OCI-LY7 (cell line): ENCODE measurements around the gene SDR39U1. TPM values are rescaled to one million over a fixed set of nuclear protein-coding genes. Genes with fewer than 3 reads are reported as not detected.

Experiments used
- BruUV-seq: library from RNA; stranded (reverse); fragments of 400-500 nt; replicated peaks from 2 replicates; lab custom pipeline; 2021; lab: Mats Ljungman, UMichigan
- CTCF ChIA-PET: fragments of 300-600 bp; sonication (Branson Sonifier 250); formaldehyde crosslinking; loops from one replicate; lab custom pipeline; 2022; ENCODE audit warnings: antibody characterized with exemption; ENCODE audit not compliant: unreplicated experiment; lab: Charles Lee
- POLR2A ChIA-PET: fragments of 300-600 bp; sonication (Branson Sonifier 250); formaldehyde crosslinking; loops from one replicate; lab custom pipeline; 2022; ENCODE audit warnings: antibody characterized with exemption; lab: Charles Lee
- DNase-seq: peaks from one replicate; pipeline ENCODE4 v3.0.0-alpha.2; 2015; ENCODE audit warnings: low spot score
- H2AFZ ChIP-seq: fragments of 200-600 bp; sonication (generic), shearing (Covaris generic); 2 replicates; pipeline ENCODE4 v1.6.1; 2014; ENCODE audit warnings: mild to moderate bottlenecking, antibody characterized with exemption, low read length, moderate library complexity
- H3K27ac ChIP-seq: fragments of 200-600 bp; sonication (generic); 2 replicates; pipeline ENCODE4 v1.5.1; 2014; ENCODE audit warnings: mixed run types, low read depth, mild to moderate bottlenecking, moderate library complexity, low read length, inconsistent platforms; ENCODE audit not compliant: poor library complexity, severe bottlenecking
- H3K36me3 ChIP-seq: fragments of 200-600 bp; sonication (generic); 2 replicates; pipeline ENCODE4 v1.6.1; 2014; ENCODE audit warnings: mild to moderate bottlenecking, antibody characterized with exemption, low read length, moderate library complexity, mixed read lengths; ENCODE audit not compliant: insufficient read depth
- H3K4me1 ChIP-seq: fragments of 200-600 bp; sonication (generic); 2 replicates; pipeline ENCODE4 v1.5.1; 2014; ENCODE audit warnings: mild to moderate bottlenecking, low read length; ENCODE audit not compliant: insufficient read depth, poor library complexity, severe bottlenecking
- H3K4me2 ChIP-seq: fragments of 200-600 bp; sonication (generic); 2 replicates; pipeline ENCODE4 v1.6.1; 2014; ENCODE audit warnings: mild to moderate bottlenecking, low read length
- H3K4me3 ChIP-seq: fragments of 200-600 bp; sonication (generic); 2 replicates; pipeline ENCODE4 v1.5.1; 2014; ENCODE audit warnings: mild to moderate bottlenecking, low read depth, low read length; ENCODE audit not compliant: poor library complexity, severe bottlenecking
- H3K79me2 ChIP-seq: fragments of 200-600 bp; sonication (generic); 2 replicates; pipeline ENCODE4 v1.6.1; 2016; ENCODE audit warnings: low read depth, mild to moderate bottlenecking, low read length, moderate library complexity, mixed read lengths; ENCODE audit not compliant: insufficient read depth
- H3K9me2 ChIP-seq: fragments of 200-600 bp; sonication (generic); 2 replicates; pipeline ENCODE4 v1.6.1; 2016; ENCODE audit warnings: mild to moderate bottlenecking, low read length, mixed read lengths; ENCODE audit not compliant: insufficient read depth
- H3K9me3 ChIP-seq: fragments of 200-600 bp; sonication (generic); 2 replicates; pipeline ENCODE4 v1.6.1; 2014; ENCODE audit warnings: mild to moderate bottlenecking, mixed run types, low read length, mixed read lengths
- H4K20me1 ChIP-seq: fragments of 200-600 bp; sonication (generic); 2 replicates; pipeline ENCODE4 v1.6.1; 2014; ENCODE audit warnings: mild to moderate bottlenecking, antibody characterized with exemption, low read length, moderate library complexity, mixed read lengths; ENCODE audit not compliant: insufficient read depth
- CTCF ChIP-seq: fragments of 200-600 bp; sonication (generic); conservative IDR thresholded peaks from 2 replicates; pipeline ENCODE4 v1.5.1; 2014; ENCODE audit warnings: mild to moderate bottlenecking, antibody characterized with exemption, low read length, moderate library complexity, mixed read lengths
- EZH2phosphoT487 ChIP-seq: fragments of 200-600 bp; sonication (generic); IDR thresholded peaks from 2 replicates; pipeline ENCODE4 v1.6.1; 2018; ENCODE audit warnings: low read depth, borderline replicate concordance, mild to moderate bottlenecking, mixed run types, antibody characterized with exemption, low read length, moderate library complexity, mixed read lengths
- intact Hi-C: fragments of 100-400 bp; cut with micrococcal nuclease; formaldehyde crosslinking; loops from one replicate; pipeline ENCODE4 v1.10.0; 2022; ENCODE audit not compliant: unreplicated experiment
- total RNA-seq, 2 experiments: library from RNA; depleted of rRNA in 1 of 2; stranded (reverse); fragments of >200 nt in 1 of 2; shearing (Covaris generic) in 1 of 2; gene quantifications; 2 replicates each; pipeline ENCODE4 v1.2.3, GENCODE V29; 2014 to 2022

The SDR39U1 gene
- total RNA-seq, 2 experiments from 2014 or later, result 51.4 to 103 TPM

GRCh38 chr14:24398293-24398652 is 44.3 kb downstream of the SDR39U1 start:
- H3K36me3 ChIP-seq, result no peaks in the 10 kb centered on the region
- POLR2A ChIA-PET, result no interaction called here
- BruUV-seq, result no TSS peak
- no peak overlapping the region for H3K27ac ChIP-seq
- CTCF ChIA-PET, result no interaction called here
- no peak overlapping the region for H3K4me2 ChIP-seq
- H3K9me3 ChIP-seq, result no peaks in the 10 kb centered on the region
- no peak overlapping the region for H3K4me3 ChIP-seq
- no peak overlapping the region for H2AFZ ChIP-seq
- H4K20me1 ChIP-seq, result no peaks in the 10 kb centered on the region
- DNase-seq, result no peak
- intact Hi-C loops, result no loop called here
- TF ChIP-seq EZH2phosphoT487 (no peak), CTCF (no peak)
- H3K4me1 ChIP-seq, result no peaks in the 10 kb centered on the region
- H3K9me2 ChIP-seq, result no peaks in the 10 kb centered on the region
- H3K79me2 ChIP-seq, result no peaks in the 10 kb centered on the region

- H3K9me3 ChIP-seq, result no peaks in the 10 kb centered on the region
- no peak for TF ChIP-seq CTCF
- TF ChIP-seq EZH2phosphoT487, result no peak
Observed at GRCh38 chr14:24397639-24398292, 44.8 kb downstream of the SDR39U1 start.

More at GRCh38 chr14:24397639-24398292, 44.8 kb downstream of the SDR39U1 start:
- H3K79me2 ChIP-seq, result no peaks in the 10 kb centered on the region
- H3K36me3 ChIP-seq, result no peaks in the 10 kb centered on the region
- H3K27ac ChIP-seq, result no peak overlapping the region
- POLR2A ChIA-PET, result no interaction called here
- H3K4me1 ChIP-seq, result no peaks in the 10 kb centered on the region
- H4K20me1 ChIP-seq, result no peaks in the 10 kb centered on the region
- no peak overlapping the region for H3K4me2 ChIP-seq
- no peak overlapping the region for H2AFZ ChIP-seq
- no peak for DNase-seq
- intact Hi-C loops, result no loop called here
- CTCF ChIA-PET, result no interaction called here
- no TSS peak for BruUV-seq
- no peaks in the 10 kb centered on the region for H3K9me2 ChIP-seq
- no peak overlapping the region for H3K4me3 ChIP-seq
